Cardiac muscle cell (in vitro differentiated cells and primary cell): ENCODE data around the gene GMEB2. TPM values are rescaled to one million over a fixed set of nuclear protein-coding genes. Genes with fewer than 3 reads are reported as not detected.
"Not testable (repeated sequence)": the region's sequence is repeated elsewhere in the genome, so short reads cannot be mapped to it uniquely, and the experiment has no call there.

Experiments used
- DNase-seq, 2 donors: peaks; one replicate each; pipeline versions ENCODE4 v3.0.0 to v3.0.0-alpha.2; 2010 to 2017; ENCODE audit warnings: low read depth in 1 of 2, low spot score in 1 of 2
- H3K27ac ChIP-seq: fragments of 200-600 bp; sonication (generic); 2 replicates; pipeline ENCODE4 v1.5.1; 2016
- H3K27me3 ChIP-seq: fragments of 200-600 bp; sonication (generic); 2 replicates; pipeline ENCODE4 v1.6.0; 2016; ENCODE audit warnings: control low read depth
- H3K36me3 ChIP-seq: fragments of 200-600 bp; sonication (generic); 2 replicates; pipeline ENCODE4 v1.5.1; 2016; ENCODE audit warnings: control low read depth
- H3K4me1 ChIP-seq: fragments of 200-600 bp; sonication (generic); 2 replicates; pipeline ENCODE4 v1.8.1; 2017; ENCODE audit warnings: low read depth, mild to moderate bottlenecking, mixed run types
- H3K4me3 ChIP-seq: fragments of 200-600 bp; sonication (generic); 2 replicates; pipeline ENCODE4 v1.5.1; 2016; ENCODE audit warnings: mild to moderate bottlenecking
- H3K9me3 ChIP-seq: fragments of 200-600 bp; sonication (generic); 2 replicates; pipeline ENCODE4 v1.5.1; 2017; ENCODE audit warnings: low read depth, mild to moderate bottlenecking, control low read depth
- CTCF ChIP-seq: IDR thresholded peaks from 2 replicates; pipeline ENCODE4 v1.5.1; 2012; ENCODE audit warnings: low read depth, mild to moderate bottlenecking, low read length
- polyA plus RNA-seq: library from polyadenylated mRNA; unstranded; fragments of >200 nt; fragmentation: Nextera tagmentation; extraction: Ambion mirVana; gene quantifications from 2 replicates; pipeline ENCODE4 v1.2.1, GENCODE V29; 2016
- total RNA-seq: library from RNA; depleted of rRNA; stranded (reverse); fragments of >200 nt; gene quantifications from 2 replicates; pipeline ENCODE4 v1.2.3, GENCODE V29; 2016

Gene GMEB2
- total and polyA plus RNA-seq, 2 experiments from 2014 or later, result 11.4 to 15.4 TPM

- no peaks in the 10 kb centered on the region for H3K4me1 ChIP-seq
- no peak overlapping the region for H3K27ac ChIP-seq
- no peak for TF ChIP-seq CTCF
- DNase-seq, result no peak
- H3K27me3 ChIP-seq, result peaks cover 7% of the 10 kb centered on the region
- H3K4me3 ChIP-seq, result no peak overlapping the region
- H3K36me3 ChIP-seq, result no peaks in the 10 kb centered on the region
- no peaks in the 10 kb centered on the region for H3K9me3 ChIP-seq
Observed at GRCh38 chr20:63639093-63639975, 12.4 kb upstream of the GMEB2 start.

- TF ChIP-seq CTCF, result no peak
- no peak for DNase-seq
- Histone ChIP-seq H3K4me1 (no peaks in the 10 kb centered on the region), H3K27me3 (no peaks in the 10 kb centered on the region), H3K36me3 (no peaks in the 10 kb centered on the region), H3K4me3 (no peak overlapping the region), H3K27ac (no peak overlapping the region), H3K9me3 (no peaks in the 10 kb centered on the region)
Observed at GRCh38 chr20:63636752-63637628, 10.1 kb upstream of the GMEB2 start.

- H3K4me1 ChIP-seq, result no peaks in the 10 kb centered on the region
- no peaks in the 10 kb centered on the region for H3K36me3 ChIP-seq
- DNase-seq, result no peak
- H3K9me3 ChIP-seq, result no peaks in the 10 kb centered on the region
- no peak overlapping the region for H3K27ac ChIP-seq
- no peak for TF ChIP-seq CTCF
- H3K4me3 ChIP-seq, result no peak overlapping the region
- no peaks in the 10 kb centered on the region for H3K27me3 ChIP-seq
Observed at GRCh38 chr20:63635431-63636141, 8.7 kb upstream of the GMEB2 start.

GRCh38 chr20:63633732-63634131 is 6.8 kb upstream of the GMEB2 start:
- TF ChIP-seq CTCF, result no peak
- Histone ChIP-seq H3K4me1 (no peaks in the 10 kb centered on the region), H3K27me3 (no peaks in the 10 kb centered on the region), H3K36me3 (no peaks in the 10 kb centered on the region), H3K4me3 (no peak overlapping the region), H3K27ac (no peak overlapping the region), H3K9me3 (no peaks in the 10 kb centered on the region)
- no peak for DNase-seq

GRCh38 chr20:63631426-63631825 is 4.5 kb upstream of the GMEB2 start:
- DNase-seq, result peak in 1 of 2 donors; percentile 21
- not testable (repeated sequence) for H3K27me3 ChIP-seq, H3K27ac ChIP-seq, H3K4me1 ChIP-seq, H3K36me3 ChIP-seq, H3K4me3 ChIP-seq, H3K9me3 ChIP-seq

GRCh38 chr20:63630956-63631355 is 4.1 kb upstream of the GMEB2 start:
- not testable (repeated sequence) for H3K27ac ChIP-seq, H3K27me3 ChIP-seq, H3K4me1 ChIP-seq, H3K4me3 ChIP-seq, DNase-seq, H3K9me3 ChIP-seq, H3K36me3 ChIP-seq
